ENCODE measurements around the gene LDB3. TPM values are rescaled to one million over a fixed set of nuclear protein-coding genes. Genes with fewer than 3 reads are reported as not detected.

The LDB3 gene
- total and polyA plus RNA-seq, 2 of the 8 experiments (the other 6 are each of a cell fraction or from before 2014, with no cell fraction given): 0.20 to 0.43 TPM

GRCh38 chr10:86715156-86715795 lies 47.0 kb downstream of the LDB3 start:
- no peak overlapping the region for H2BK120ac ChIP-seq (replicated peaks; ENCODE audit: low read depth, low read length)
- no peak overlapping the region for H2BK5ac ChIP-seq (ENCODE audit: low read depth, low read length)
- peak overlapping the region; percentile 29; the same call in 1 of the 2 replicates for H2BK12ac ChIP-seq (ENCODE audit: low read depth, low read length)
- no peak overlapping the region for H2AFZ ChIP-seq (ENCODE audit: low read length)
- H4K5ac ChIP-seq (ENCODE audit: insufficient read length, low read depth, low read length): no peak overlapping the region
- H3K9me3 ChIP-seq (ENCODE audit: insufficient read depth in 2 of 2, low read depth in 1 of 2, low read length in 1 of 2): no peaks in the 10 kb centered on the region
- no peak overlapping the region for H3K4me3 ChIP-seq (ENCODE audit: extremely low read depth in 1 of 4, insufficient read depth in 2 of 4, low read depth in 3 of 4, low read length in 4 of 4)
- peaks cover 3 to 17% (median 10%) of the 10 kb centered on the region in 4 experiments; a peak in 6 of 7 replicates for H3K4me1 ChIP-seq (replicated peaks in 1 of 4; ENCODE audit: control insufficient read depth in 3 of 4, insufficient read depth in 4 of 4, low read length in 3 of 4)
- H3K4ac ChIP-seq (replicated peaks; ENCODE audit: insufficient read length, low read depth, low read length): no peak overlapping the region
- H2BK15ac ChIP-seq (ENCODE audit: low read length): peak overlapping the region; percentile 77
- no peak overlapping the region for H3K14ac ChIP-seq (ENCODE audit: insufficient read length)
- H3K9ac ChIP-seq (replicated peaks in 1 of 4; ENCODE audit: extremely low read depth in 1 of 4, low read depth in 3 of 4, low read length in 3 of 4): no peak overlapping the region
- H3K23me2 ChIP-seq (ENCODE audit: low read depth, low read length): peaks cover 6% of the 10 kb centered on the region; the same call in 1 of the 2 replicates
- H4K91ac ChIP-seq (replicated peaks; ENCODE audit: insufficient read length, low read length): no peak overlapping the region
- H3K23ac ChIP-seq (ENCODE audit: insufficient read length): no peak overlapping the region
- ChIA-PET CTCF (ENCODE audit: partially characterized antibody) (interaction anchor here (0.8 to 3.1 kb wide), 13 partner anchors 9 to 202 kb away, joined by 3 to 11 read pairs (median 3); no protein-coding TSS in a partner anchor), POLR2A (ENCODE audit: partially characterized antibody) (interaction anchor here (1.3 to 3.4 kb wide), 4 partner anchors 9 to 40 kb away, joined by 3 to 10 read pairs (median 5); partner anchors contain the start of gene BMPR1A)
- no peaks in the 10 kb centered on the region for H3K36me3 ChIP-seq (ENCODE audit: control insufficient read depth in 2 of 4, insufficient read depth in 4 of 4, low read length in 3 of 4)
- no peaks in the 10 kb centered on the region for H3K27me3 ChIP-seq (replicated peaks in 1 of 4; ENCODE audit: control insufficient read depth in 3 of 4, extremely low read depth in 1 of 4, insufficient read depth in 3 of 4, low read length in 3 of 4)
- WGBS, 2 experiments (ENCODE audit: extremely low coverage in 1 of 2, insufficient coverage in 1 of 2, insufficient read length in 1 of 2, insufficient replicate concordance in 2 of 2, low coverage in 1 of 2, low lambda C conversion rate in 2 of 2, missing lambda C conversion rate in 1 of 2): 80% methylated on average over 6 of the region's 6 CpGs; no CpG with 5 or more reads in 1 of the 2 experiments
- no peak overlapping the region for H3K27ac ChIP-seq (ENCODE audit: low read depth, low read length)
- no peak for FAIRE-seq
- H2BK20ac ChIP-seq (ENCODE audit: low read length): 0 out of 2 replicates have a peak overlapping the region, but pooled peaks have one; percentile 32
- no peak overlapping the region for H3K56ac ChIP-seq (replicated peaks; ENCODE audit: insufficient read length, low read depth, low read length)
- no peaks in the 10 kb centered on the region for H4K20me1 ChIP-seq (replicated peaks in 1 of 2; ENCODE audit: control insufficient read depth in 1 of 2, insufficient read depth in 2 of 2, low read length in 2 of 2)
- H4K8ac ChIP-seq (ENCODE audit: extremely low read depth, insufficient read depth, low read length): peak overlapping the region; percentile 72; the same call in 1 of the 2 replicates
- no peak overlapping the region for H3K4me2 ChIP-seq (ENCODE audit: insufficient read depth in 1 of 2, low read depth in 2 of 2, low read length in 2 of 2)
- DNase-seq (ENCODE audit: low read depth in 1 of 2, low spot score in 2 of 2): peak in 1 of 2 experiments; percentile 44
- peak overlapping the region; percentile 57; the same call in 1 of the 2 replicates for H3K18ac ChIP-seq (ENCODE audit: extremely low read depth, low read length)
- no peaks in the 10 kb centered on the region for H3K79me1 ChIP-seq (ENCODE audit: low read depth, low read length)
- no peaks in the 10 kb centered on the region for H3K79me2 ChIP-seq (ENCODE audit: control insufficient read depth in 1 of 2, insufficient read depth in 2 of 2, low read length in 2 of 2)
- H2AK5ac ChIP-seq (ENCODE audit: low read depth, low read length): no peak overlapping the region
- TF ChIP-seq GABPA (IDR thresholded peaks at IDR 0.05; ENCODE audit: borderline replicate concordance, insufficient read depth, low read length) (no peak), RFX5 (IDR thresholded peaks at IDR 0.05; ENCODE audit: borderline replicate concordance, low read depth, low read length) (no peak), MAX (IDR thresholded peaks at IDR 0.05) (no peak), BACH1 (IDR thresholded peaks at IDR 0.05; ENCODE audit: low read length) (no peak), RNF2 (IDR thresholded peaks at IDR 0.05; ENCODE audit: borderline replicate concordance, low read depth, low read length, missing control alignments, poor library complexity, severe bottlenecking) (no peak), SIX5 (IDR thresholded peaks at IDR 0.05; ENCODE audit: low read depth, low read length) (no peak), JUN (IDR thresholded peaks at IDR 0.05; ENCODE audit: low read depth, low read length) (no peak), ASH2L (IDR thresholded peaks at IDR 0.05; ENCODE audit: low read length) (no peak), SIRT6 (IDR thresholded peaks at IDR 0.05; ENCODE audit: low read length) (no peak), TBP (IDR thresholded peaks at IDR 0.05; ENCODE audit: low read depth, low read length) (no peak), CBX8 (IDR thresholded peaks at IDR 0.05; ENCODE audit: borderline replicate concordance, low read depth, low read length) (no peak), PHF8 (conservative IDR thresholded peaks at IDR 0.05; ENCODE audit: low read depth, low read length) (no peak)

Measured in H1 (cell line).